Sigmoid colon (tissue), 7 donors: ENCODE measurements around the gene RRP12. TPM values are rescaled to one million over a fixed set of nuclear protein-coding genes. Genes with fewer than 3 reads are reported as not detected.
A peak's percentile ranks its signal among the peaks of the same experiment; 100 is the strongest.
"Not testable (repeated sequence)": the region's sequence is repeated elsewhere in the genome, so short reads cannot be mapped to it uniquely, and the experiment has no call there.

Experiments
- DNase-seq: peaks from one replicate; pipeline ENCODE4 v3.0.0-alpha.2; 2019
- H3K27ac ChIP-seq, 4 donors: fragments of 200-600 bp; sonication (generic); one replicate each; pipeline ENCODE4 v1.5.1; 2016 to 2019; ENCODE audit warnings: mild to moderate bottlenecking in 1 of 4
- H3K27me3 ChIP-seq, 3 donors: fragments of 200-600 bp; sonication (generic); one replicate each; pipeline ENCODE4 v1.5.1; 2019; ENCODE audit warnings: mild to moderate bottlenecking in 1 of 3
- H3K36me3 ChIP-seq, 4 donors: fragments of 200-600 bp; sonication (generic); one replicate each; pipeline ENCODE4 v1.5.1; 2016 to 2019
- H3K4me1 ChIP-seq, 4 donors: fragments of 200-600 bp; sonication (generic); one replicate each; pipeline ENCODE4 v1.5.1; 2017 to 2019
- H3K4me3 ChIP-seq, 4 donors: fragments of 200-600 bp; sonication (generic); one replicate each; pipeline ENCODE4 v1.5.1; 2017 to 2019; ENCODE audit warnings: mild to moderate bottlenecking in 2 of 4, moderate library complexity in 1 of 4
- H3K9me3 ChIP-seq, 4 donors: fragments of 200-600 bp in 3 of 4; sonication (generic) in 3 of 4; one replicate each; pipeline versions ENCODE4 v1.5.1 to v1.6.1; 2013 to 2019
- CTCF ChIP-seq, 4 experiments: fragments of 450-650 bp in 3 of 4; fragments of 200-600 bp in 1 of 4; IDR thresholded peaks; one replicate each; pipeline ENCODE4 v1.5.1; 2016 to 2019; ENCODE audit warnings: antibody characterized with exemption in 4 of 4, mild to moderate bottlenecking in 3 of 4, moderate library complexity in 2 of 4
- EP300 ChIP-seq, 4 donors: sonication (generic); formaldehyde crosslinking; IDR thresholded peaks; one replicate each; pipeline ENCODE4 v1.6.1; 2017; ENCODE audit warnings: antibody characterized with exemption in 4 of 4
- POLR2A ChIP-seq, 2 donors: fragments of 450-650 bp; IDR thresholded peaks; one replicate each; pipeline ENCODE4 v1.6.1; 2016; ENCODE audit warnings: antibody characterized with exemption in 2 of 2, mild to moderate bottlenecking in 2 of 2, moderate library complexity in 2 of 2
- POLR2AphosphoS5 ChIP-seq, 4 donors: sonication (generic); formaldehyde crosslinking; IDR thresholded peaks; one replicate each; pipeline ENCODE4 v1.6.1; 2017; ENCODE audit warnings: antibody characterized with exemption in 4 of 4
- WGBS, 2 donors: extraction: QIAGEN DNeasy Blood & Tissue Kit; methylation state at CpG; one replicate each; pipeline ENCODE4 v1.1.7; 2013; 5-methylcytosine and 5-hydroxymethylcytosine counted together
- intact Hi-C: fragments of 100-400 bp; cut with DNase I; formaldehyde crosslinking; loops from one replicate; pipeline ENCODE4 v1.15.1; 2023
- polyA plus RNA-seq, 3 donors: library from polyadenylated mRNA; stranded (reverse); fragments of 200-250 nt; gene quantifications; one replicate each; pipeline ENCODE4 v1.2.3, GENCODE V29; 2013
- total RNA-seq, 4 donors: library from RNA; depleted of rRNA; stranded (reverse); fragments of >200 nt; gene quantifications; one replicate each; pipeline ENCODE4 v1.1.0, GENCODE V29; 2016
- donor health status: healthy with polysubstance abuse.
- donor health status: Bipolar disorder and iron deficiency.
- donor health status: healthy.

The RRP12 gene
- total and polyA plus RNA-seq, 7 donors: 3.2 to 18.8 (median 7.8) TPM

- Histone ChIP-seq H3K27ac (no peak overlapping the region), H3K27me3 (no peaks in the 10 kb centered on the region), H3K4me1 (peaks cover 0 to 12% (median 9%) of the 10 kb centered on the region in 4 donors), H3K4me3 (no peak overlapping the region), H3K9me3 (no peaks in the 10 kb centered on the region), H3K36me3 (no peaks in the 10 kb centered on the region)
- WGBS, 2 donors: 19 to 71% methylated on average over 12 of the region's 12 CpGs
- intact Hi-C loops: no loop called here
- TF ChIP-seq EP300 (IDR thresholded peaks at IDR 0.05): no peak
- no peak for TF ChIP-seq POLR2AphosphoS5 (IDR thresholded peaks at IDR 0.05)
- TF ChIP-seq CTCF (IDR thresholded peaks at IDR 0.05): no peak
- no peak for TF ChIP-seq POLR2A (IDR thresholded peaks at IDR 0.05)
- DNase-seq: no peak
These were observed 51.2 kb downstream of the RRP12 start for GRCh38 chr10:97349752-97350513.

- TF ChIP-seq CTCF (IDR thresholded peaks at IDR 0.05) (no peak), POLR2A (IDR thresholded peaks at IDR 0.05) (no peak), EP300 (IDR thresholded peaks at IDR 0.05) (no peak), POLR2AphosphoS5 (IDR thresholded peaks at IDR 0.05) (no peak)
- DNase-seq: no peak
These were observed 53.8 kb downstream of the RRP12 start for GRCh38 chr10:97347317-97347716.

GRCh38 chr10:97343664-97344063 lies 57.5 kb downstream of the RRP12 start:
- intact Hi-C loops: not testable (repeated sequence)
- 86 to 95% methylated on average over 6 of the region's 6 CpGs for WGBS, 2 donors

More at GRCh38 chr10:97347317-97347716, 53.8 kb downstream of the RRP12 start:
- 97 to 100% methylated on average over 4 of the region's 4 CpGs for WGBS, 2 donors
- intact Hi-C loops: no loop called here
- H3K27ac ChIP-seq: no peak overlapping the region
- peaks cover 0 to 12% (median 9%) of the 10 kb centered on the region in 4 donors for H3K4me1 ChIP-seq
- H3K27me3 ChIP-seq: no peaks in the 10 kb centered on the region
- no peaks in the 10 kb centered on the region for H3K36me3 ChIP-seq
- H3K9me3 ChIP-seq: no peaks in the 10 kb centered on the region
- no peak overlapping the region for H3K4me3 ChIP-seq

GRCh38 chr10:97341416-97341815 lies 59.7 kb downstream of the RRP12 start:
- Histone ChIP-seq H3K9me3 (no peaks in the 10 kb centered on the region), H3K36me3 (no peaks in the 10 kb centered on the region), H3K4me1 (peaks cover 0 to 12% (median 5%) of the 10 kb centered on the region in 4 donors), H3K4me3 (no peak overlapping the region), H3K27ac (no peak overlapping the region), H3K27me3 (no peaks in the 10 kb centered on the region)
- no peak for DNase-seq
- WGBS, 2 donors: 60 to 75% methylated on average over 2 of the region's 2 CpGs
- TF ChIP-seq POLR2A (IDR thresholded peaks at IDR 0.05) (no peak), CTCF (IDR thresholded peaks at IDR 0.05) (no peak), POLR2AphosphoS5 (IDR thresholded peaks at IDR 0.05) (no peak), EP300 (IDR thresholded peaks at IDR 0.05) (no peak)
- intact Hi-C loops: no loop called here

More at GRCh38 chr10:97343664-97344063, 57.5 kb downstream of the RRP12 start:
- not testable (repeated sequence) for H3K9me3 ChIP-seq, H3K27ac ChIP-seq, DNase-seq, H3K27me3 ChIP-seq, H3K4me1 ChIP-seq, H3K4me3 ChIP-seq, H3K36me3 ChIP-seq

- peak overlapping the region in 1 of 4 donors; percentile 34 for H3K27ac ChIP-seq
- no peak overlapping the region for H3K4me3 ChIP-seq
- intact Hi-C loops: no loop called here
- no peaks in the 10 kb centered on the region for H3K27me3 ChIP-seq
- peaks cover 0 to 26% (median 17%) of the 10 kb centered on the region in 4 donors for H3K4me1 ChIP-seq
- H3K9me3 ChIP-seq: no peaks in the 10 kb centered on the region
- no peak for DNase-seq
- H3K36me3 ChIP-seq: no peaks in the 10 kb centered on the region
- TF ChIP-seq POLR2A (IDR thresholded peaks at IDR 0.05) (no peak), POLR2AphosphoS5 (IDR thresholded peaks at IDR 0.05) (no peak), EP300 (IDR thresholded peaks at IDR 0.05) (no peak), CTCF (IDR thresholded peaks at IDR 0.05) (no peak)
- 78 to 80% methylated on average over 5 of the region's 5 CpGs for WGBS, 2 donors
These were observed 63.1 kb downstream of the RRP12 start for GRCh38 chr10:97338041-97338440.
